ENCODE measurements around the gene PRDM16.

DNA sequence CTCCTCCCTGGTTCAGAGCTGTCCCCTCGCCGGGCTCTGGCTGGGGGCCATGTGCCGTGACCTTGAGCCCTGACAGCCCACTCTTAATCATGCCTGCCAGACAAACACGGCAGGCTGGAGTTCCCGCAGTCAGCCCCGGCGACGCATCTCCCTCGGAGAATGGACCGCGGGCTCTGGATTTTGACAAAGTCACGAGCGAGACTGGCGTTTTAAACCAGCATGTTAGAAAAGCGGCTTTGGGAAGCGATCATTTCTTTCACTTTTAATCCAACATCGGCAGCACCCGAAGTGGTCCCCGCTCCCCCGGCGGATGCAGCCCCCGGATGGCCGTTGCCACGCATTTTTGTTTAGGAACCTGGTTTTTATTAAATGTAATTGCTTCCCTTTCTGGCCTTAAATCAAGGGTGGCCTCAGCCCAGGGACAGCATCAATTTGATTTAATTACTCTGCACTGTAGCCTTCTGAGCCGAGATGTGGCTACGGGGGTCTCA, 70.9 kb downstream of the PRDM16 start:
- TF ChIP-seq, protein P1, sequence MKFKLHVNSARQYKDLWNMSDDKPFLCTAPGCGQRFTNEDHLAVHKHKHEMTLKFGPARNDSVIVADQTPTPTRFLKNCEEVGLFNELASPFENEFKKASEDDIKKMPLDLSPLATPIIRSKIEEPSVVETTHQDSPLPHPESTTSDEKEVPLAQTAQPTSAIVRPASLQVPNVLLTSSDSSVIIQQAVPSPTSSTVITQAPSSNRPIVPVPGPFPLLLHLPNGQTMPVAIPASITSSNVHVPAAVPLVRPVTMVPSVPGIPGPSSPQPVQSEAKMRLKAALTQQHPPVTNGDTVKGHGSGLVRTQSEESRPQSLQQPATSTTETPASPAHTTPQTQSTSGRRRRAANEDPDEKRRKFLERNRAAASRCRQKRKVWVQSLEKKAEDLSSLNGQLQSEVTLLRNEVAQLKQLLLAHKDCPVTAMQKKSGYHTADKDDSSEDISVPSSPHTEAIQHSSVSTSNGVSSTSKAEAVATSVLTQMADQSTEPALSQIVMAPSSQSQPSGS (IDR thresholded peaks at IDR 0.05; ENCODE audit: low read length): no peak
- TF ChIP-seq, protein P2, sequence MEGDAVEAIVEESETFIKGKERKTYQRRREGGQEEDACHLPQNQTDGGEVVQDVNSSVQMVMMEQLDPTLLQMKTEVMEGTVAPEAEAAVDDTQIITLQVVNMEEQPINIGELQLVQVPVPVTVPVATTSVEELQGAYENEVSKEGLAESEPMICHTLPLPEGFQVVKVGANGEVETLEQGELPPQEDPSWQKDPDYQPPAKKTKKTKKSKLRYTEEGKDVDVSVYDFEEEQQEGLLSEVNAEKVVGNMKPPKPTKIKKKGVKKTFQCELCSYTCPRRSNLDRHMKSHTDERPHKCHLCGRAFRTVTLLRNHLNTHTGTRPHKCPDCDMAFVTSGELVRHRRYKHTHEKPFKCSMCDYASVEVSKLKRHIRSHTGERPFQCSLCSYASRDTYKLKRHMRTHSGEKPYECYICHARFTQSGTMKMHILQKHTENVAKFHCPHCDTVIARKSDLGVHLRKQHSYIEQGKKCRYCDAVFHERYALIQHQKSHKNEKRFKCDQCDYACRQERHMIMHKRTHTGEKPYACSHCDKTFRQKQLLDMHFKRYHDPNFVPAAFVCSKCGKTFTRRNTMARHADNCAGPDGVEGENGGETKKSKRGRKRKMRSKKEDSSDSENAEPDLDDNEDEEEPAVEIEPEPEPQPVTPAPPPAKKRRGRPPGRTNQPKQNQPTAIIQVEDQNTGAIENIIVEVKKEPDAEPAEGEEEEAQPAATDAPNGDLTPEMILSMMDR (IDR thresholded peaks at IDR 0.05; ENCODE audit: control extremely low read depth in 1 of 3, insufficient read depth in 1 of 3, low read depth in 1 of 3, low read length in 3 of 3): no peak
- TF ChIP-seq RAD21 (IDR thresholded peaks at IDR 0.05 in 1 of 2, conservative IDR thresholded peaks at IDR 0.05 in 1 of 2; ENCODE audit: low read depth in 2 of 2, low read length in 2 of 2) (no peak), RNF2 (IDR thresholded peaks at IDR 0.05; ENCODE audit: borderline replicate concordance, low read depth, low read length, missing control alignments, poor library complexity, severe bottlenecking) (no peak), EGR1 (IDR thresholded peaks at IDR 0.05; ENCODE audit: borderline replicate concordance, low read depth, low read length) (no peak), POLR2AphosphoS5 (IDR thresholded peaks at IDR 0.05; ENCODE audit: low read depth, low read length) (no peak), EP300 (IDR thresholded peaks at IDR 0.05; ENCODE audit: borderline replicate concordance in 1 of 2, low read depth in 2 of 2, low read length in 2 of 2) (no peak), CEBPB (IDR thresholded peaks at IDR 0.05; ENCODE audit: low read depth, low read length) (no peak), GABPA (IDR thresholded peaks at IDR 0.05; ENCODE audit: borderline replicate concordance, insufficient read depth, low read length) (no peak)

All from H1 (cell line).